COLO668 (cell line): ENCODE measurements around the gene NFXL1.

Experiments used
- DNase-seq: peaks from one replicate; lab custom pipeline; 2025; ENCODE audit not compliant: unreplicated experiment; lab: John Stamatoyannopoulos, UW

NFXL1 gene

GRCh38 chr4:47891928-47892327, 22.5 kb downstream of the NFXL1 start:
- DNase-seq = no peak

DNA sequence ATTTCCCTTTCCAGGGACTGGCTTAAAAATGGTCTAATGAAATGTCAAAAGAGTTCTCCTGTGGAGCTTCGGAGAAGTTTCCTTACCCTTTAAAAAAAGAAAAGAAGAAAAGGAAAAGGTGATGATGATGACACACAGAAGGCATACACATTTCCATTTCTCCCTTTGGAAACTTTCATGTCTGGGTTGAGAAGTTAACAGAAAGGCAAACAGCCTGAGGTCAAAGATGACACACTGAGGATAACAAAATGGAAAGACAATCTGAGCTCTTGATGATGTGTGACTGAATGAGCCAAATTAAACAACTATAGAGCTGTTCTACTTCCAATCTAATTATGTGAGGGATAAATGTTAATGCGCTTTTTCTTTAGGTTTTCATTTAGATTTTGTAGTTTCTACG, 32.2 kb downstream of the NFXL1 start:
- DNase-seq = no peak

- DNase-seq = no peak
These were observed 34.9 kb downstream of the NFXL1 start for GRCh38 chr4:47879458-47879857.

DNA sequence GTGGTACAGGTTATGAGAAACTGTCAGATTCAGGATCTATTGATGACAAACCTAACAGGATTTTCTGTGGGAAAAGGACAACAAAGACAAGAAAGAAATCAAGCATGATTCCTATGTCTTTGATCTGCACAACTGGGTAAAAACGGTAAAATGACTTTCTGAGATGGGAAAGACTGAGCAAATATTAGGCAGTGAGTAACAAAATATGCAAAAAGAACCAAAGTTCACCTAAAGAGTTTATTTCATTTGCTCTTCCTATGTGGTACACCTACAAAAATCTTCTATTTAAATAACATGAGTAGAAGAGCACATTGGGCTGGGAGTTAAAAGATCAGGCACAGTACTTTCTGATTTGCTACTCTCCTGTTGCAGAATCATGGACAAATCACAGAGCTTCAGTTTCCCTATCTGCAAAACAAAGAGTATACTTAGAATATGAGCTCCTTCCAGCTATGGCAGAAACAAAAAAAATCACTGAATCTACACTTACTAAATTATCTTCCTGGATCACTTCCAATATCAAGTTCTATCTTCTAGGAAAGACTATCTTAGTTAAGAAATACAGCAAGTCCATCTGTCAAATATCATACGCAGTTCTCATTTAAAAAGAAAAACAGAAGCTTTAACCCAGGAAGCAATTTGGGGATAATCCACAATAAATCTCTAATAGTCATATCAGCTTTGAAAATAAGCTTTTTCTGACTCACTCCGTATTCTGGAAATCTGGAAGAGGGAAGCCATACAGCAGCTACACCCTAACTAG, 37.4 kb downstream of the NFXL1 start:
- no peak for DNase-seq

DNA sequence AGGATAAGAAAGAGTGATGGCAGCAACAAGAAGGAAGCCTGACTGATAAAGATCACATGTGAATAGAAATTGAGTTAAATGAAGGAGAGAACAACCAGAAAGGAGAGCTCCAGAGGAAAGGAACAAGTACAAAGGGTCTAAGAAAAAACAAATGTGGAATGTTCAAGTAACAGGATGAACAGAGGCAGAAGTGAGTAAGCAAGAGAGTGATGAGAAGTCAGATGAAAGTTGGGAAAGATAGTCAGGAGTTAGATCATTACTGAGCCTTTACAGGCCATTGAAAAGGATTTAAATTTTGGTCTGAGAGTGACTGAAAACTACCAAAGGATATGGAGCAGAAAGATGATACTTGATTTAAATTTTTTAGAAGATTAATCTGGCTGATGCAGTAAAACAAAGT, 38.1 kb downstream of the NFXL1 start:
- DNase-seq = no peak

DNA sequence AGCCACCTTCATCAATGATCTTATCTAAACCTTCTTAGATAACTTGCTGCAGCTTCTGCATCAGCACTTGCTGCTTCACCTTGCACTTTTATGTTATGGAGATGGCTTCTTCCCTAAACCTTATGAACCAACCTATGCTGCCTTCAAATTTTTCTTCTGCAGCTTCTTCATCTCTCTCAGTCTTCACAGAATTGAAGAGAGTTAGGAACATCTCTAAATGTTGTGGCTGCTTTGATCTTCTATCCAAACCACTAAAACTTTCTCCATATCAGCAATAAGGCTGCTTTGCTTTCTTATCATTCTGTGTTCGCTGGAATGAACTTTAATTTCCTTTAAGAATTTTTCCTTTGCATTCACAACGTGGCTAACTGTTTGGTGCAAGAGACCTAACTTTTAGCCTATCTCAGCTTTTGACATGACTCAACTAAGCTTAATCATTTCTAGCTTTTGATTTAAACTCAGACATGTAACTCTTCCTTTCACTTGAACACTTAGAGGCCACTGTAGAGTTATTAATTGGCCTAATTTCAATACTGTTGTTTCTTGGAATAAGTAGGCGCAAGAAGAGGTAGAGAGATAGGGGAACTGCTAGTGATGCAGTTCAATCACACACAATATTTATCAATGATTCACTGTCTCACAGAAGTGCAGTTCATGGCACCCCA, 40.4 kb downstream of the NFXL1 start:
- DNase-seq = no peak

DNA sequence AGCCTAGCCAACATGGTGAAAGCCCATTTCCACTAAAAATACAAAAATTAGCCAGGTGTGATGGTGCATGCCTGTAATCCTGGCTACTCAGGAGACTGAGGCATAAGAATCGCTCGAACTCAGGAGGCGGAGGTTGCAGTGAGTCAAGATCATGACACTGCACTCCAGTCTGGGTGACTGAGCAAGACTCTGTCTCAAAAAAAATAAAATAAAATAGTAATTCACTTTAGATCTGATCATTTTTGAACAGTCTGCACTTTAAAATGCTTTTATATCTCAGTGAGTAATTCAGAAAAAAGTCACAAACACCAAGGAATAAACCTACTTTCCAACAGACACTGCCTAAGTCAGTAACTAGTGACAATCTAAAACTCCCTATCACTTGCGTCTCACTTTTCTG, 50.9 kb downstream of the NFXL1 start:
- DNase-seq = no peak

GRCh38 chr4:47862297-47862696, 52.1 kb downstream of the NFXL1 start:
- DNase-seq = no peak

DNA sequence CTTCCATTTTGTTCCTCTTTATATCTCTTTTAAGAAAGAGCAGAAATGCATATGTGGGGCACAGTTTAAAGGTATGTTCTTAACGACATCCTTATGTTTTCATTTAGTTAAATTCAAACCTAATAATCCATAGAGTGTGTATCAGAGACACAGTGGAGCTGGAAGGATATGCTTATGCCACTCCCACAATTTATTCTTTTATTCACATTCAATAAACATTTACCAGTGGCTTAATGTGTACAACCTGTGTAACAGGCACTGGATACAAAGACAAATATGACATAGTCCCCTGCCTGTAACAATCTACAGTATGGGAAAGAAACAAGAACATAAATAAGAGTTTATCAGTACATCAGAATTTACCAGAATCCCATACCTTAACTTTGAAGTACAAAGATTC, 54.1 kb downstream of the NFXL1 start:
- no peak for DNase-seq

GRCh38 chr4:47858006-47858405, 56.4 kb downstream of the NFXL1 start:
- no peak for DNase-seq

DNA sequence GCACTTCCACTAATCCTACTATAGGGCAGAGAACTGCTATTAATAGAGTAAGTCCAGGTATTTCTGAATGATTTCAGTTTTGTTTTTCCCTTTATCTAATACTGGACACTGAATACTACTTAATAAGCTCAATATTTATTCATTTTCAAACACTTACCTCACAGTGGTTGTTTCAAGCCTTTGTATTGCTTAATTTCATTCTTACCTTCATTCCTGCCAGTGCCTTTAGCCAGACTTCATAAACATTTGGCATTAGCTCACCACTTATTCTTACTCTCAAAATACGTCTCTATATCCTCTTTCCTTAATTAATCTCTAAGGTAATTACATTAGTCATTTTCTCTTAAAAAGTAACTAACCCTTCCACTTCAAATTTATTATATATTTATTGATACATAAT, 57.7 kb downstream of the NFXL1 start:
- no peak for DNase-seq

- DNase-seq = no peak
These were observed 59.0 kb downstream of the NFXL1 start for GRCh38 chr4:47855350-47855749.

GRCh38 chr4:47852136-47852535, 62.2 kb downstream of the NFXL1 start:
- no peak for DNase-seq

- no peak for DNase-seq
These were observed 64.9 kb downstream of the NFXL1 start for GRCh38 chr4:47849466-47849865.

GRCh38 chr4:47848041-47848440, 66.3 kb downstream of the NFXL1 start:
- no peak for DNase-seq

DNA sequence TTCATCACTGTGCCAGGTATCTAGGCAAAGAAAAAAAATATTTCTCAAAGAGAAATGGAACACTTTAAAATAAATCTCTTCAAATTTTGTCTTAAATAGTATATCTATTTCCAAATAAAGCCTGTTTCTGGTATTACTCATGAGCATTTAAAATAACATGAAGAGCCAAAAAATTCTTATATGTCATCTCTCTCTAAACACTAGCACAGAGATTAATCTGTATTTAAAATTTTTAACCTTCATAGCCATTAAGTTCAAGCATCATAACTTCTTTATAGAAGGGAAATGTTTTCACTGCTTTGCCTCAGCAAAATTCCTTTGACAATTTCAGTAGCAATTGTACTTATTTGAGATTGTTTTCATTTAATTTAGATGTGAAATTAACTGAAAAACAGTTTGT, 71.4 kb downstream of the NFXL1 start:
- DNase-seq = no peak

- DNase-seq = no peak
These were observed 74.1 kb downstream of the NFXL1 start for GRCh38 chr4:47840291-47840690.

DNA sequence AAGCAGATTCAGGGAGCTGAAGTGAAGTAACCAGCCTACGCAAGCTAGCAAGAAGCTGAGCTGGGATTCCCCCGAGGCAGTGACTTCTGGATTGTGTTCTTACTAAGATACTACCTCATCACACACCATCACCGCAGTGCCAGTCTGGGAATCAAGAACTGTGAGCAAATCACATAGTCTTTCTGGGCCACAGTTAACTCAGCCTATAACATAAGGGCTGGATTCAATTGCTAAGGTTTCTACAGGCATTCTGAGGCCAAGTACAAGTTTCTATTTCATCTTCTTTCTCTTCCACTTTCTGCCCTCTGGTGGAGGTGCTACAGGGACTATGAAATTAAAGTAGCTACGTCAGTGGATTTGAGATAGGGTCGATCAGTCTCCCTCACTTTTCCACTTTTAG, 75.1 kb downstream of the NFXL1 start:
- no peak for DNase-seq

- no peak for DNase-seq
These were observed 75.9 kb downstream of the NFXL1 start for GRCh38 chr4:47838445-47838844.

DNA sequence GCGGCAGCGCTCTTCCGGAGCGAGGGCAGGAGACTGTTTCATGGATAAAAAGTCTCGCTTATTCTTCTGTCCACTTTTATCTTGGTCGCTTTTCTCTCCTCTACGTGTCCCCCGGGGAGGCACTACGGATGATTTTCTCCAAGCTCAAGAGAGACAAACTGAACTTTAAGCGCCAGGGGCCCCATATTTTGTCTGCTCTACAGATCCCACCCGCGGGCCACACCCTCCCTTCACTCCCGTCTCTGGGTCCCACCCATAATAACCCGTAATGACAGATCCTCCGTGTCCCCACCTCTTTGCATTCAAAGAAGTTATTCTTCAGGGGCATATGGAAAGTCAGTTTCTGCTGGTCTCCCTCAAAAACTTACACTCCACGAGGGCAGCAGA, 76.5 kb downstream of the NFXL1 start, which contains the start of gene CORIN:
Gene CORIN (minus strand): TSS at position 160 of the 387 bp plus-strand sequence. CDS start 118 bp downstream, at position 42.
- DNase-seq = no peak

DNA sequence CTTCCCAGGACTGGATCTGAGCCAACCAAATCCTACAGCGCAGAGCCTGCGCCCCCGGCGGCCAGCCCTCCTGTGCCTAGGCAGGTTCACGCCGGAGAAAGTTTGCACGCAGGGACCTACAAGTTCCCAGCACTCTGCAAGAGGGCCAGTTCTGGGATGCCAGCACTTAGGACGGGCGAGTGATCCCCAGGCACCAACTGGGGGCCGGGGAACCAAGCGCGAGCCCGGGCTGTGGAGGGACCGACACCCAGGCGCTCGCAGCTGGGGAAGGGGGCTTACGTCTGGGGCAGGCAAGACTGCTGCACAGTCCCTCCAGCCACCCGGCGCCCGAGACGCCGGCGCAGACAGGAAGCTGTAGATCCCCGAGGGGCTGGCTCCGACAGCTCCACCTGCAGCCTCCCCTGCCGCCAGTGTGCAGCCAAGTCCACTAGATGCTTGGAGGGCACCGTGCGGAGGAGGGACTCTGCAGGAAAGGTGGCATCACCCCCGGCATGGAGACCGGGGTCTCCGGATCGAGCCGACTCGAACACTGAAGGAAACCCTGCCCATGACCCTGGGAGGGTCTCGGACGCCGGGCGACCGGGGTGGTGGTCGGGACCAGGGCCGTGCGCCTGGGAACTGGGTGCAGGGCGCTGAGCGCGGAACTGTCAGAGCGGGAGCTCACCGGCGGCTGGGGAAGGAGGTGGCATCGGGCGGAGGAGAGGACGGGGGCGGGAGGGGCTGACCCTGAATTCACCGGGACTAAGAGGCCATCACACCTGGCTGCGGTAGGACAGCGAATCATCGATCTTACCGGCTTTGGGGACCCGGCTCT, 77.1 kb downstream of the NFXL1 start:
- peak; percentile 80 for DNase-seq

- peak; percentile 87 for DNase-seq
These were observed 77.7 kb downstream of the NFXL1 start for GRCh38 chr4:47836641-47837093.
